Lung (tissue), 12 donors: ENCODE measurements around the gene NEU3. TPM values are rescaled to one million over a fixed set of nuclear protein-coding genes. Genes with fewer than 3 reads are reported as not detected.

Source experiments
- ATAC-seq: fragments of 200-7000 bp; cut with Tn5 transposase; one replicate; pipeline ENCODE4 v1.9.1; 2020; ENCODE audit warnings: moderate number of reproducible peaks; ENCODE audit not compliant: insufficient read depth, low FRiP score
- DNase-seq, 3 donors: peaks; one replicate each; pipeline ENCODE4 v3.0.0-alpha.2; 2013 to 2017
- H3K27ac ChIP-seq, 2 donors: one replicate each; pipeline ENCODE4 v1.5.1; 2013; ENCODE audit warnings: mild to moderate bottlenecking in 2 of 2, moderate library complexity in 2 of 2, control low read depth in 1 of 2, inconsistent platforms in 1 of 2, low read depth in 1 of 2, low read length in 1 of 2
- H3K27me3 ChIP-seq, 3 donors: one replicate each; pipeline ENCODE4 v1.5.1; 2013; ENCODE audit warnings: low read length in 2 of 3; ENCODE audit not compliant: control insufficient read depth in 3 of 3, insufficient read depth in 3 of 3
- H3K36me3 ChIP-seq, 4 donors: one replicate each; pipeline ENCODE4 v1.5.1; 2013; ENCODE audit warnings: low read length in 4 of 4, mild to moderate bottlenecking in 1 of 4, moderate library complexity in 1 of 4; ENCODE audit not compliant: control insufficient read depth in 4 of 4, insufficient read depth in 4 of 4
- H3K4me1 ChIP-seq, 5 donors: one replicate each; pipeline ENCODE4 v1.5.1; 2013; ENCODE audit warnings: low read length in 5 of 5, mild to moderate bottlenecking in 2 of 5, moderate library complexity in 1 of 5; ENCODE audit not compliant: control insufficient read depth in 5 of 5, insufficient read depth in 5 of 5
- H3K4me3 ChIP-seq: one replicate; pipeline ENCODE4 v1.5.1; 2013; ENCODE audit warnings: mild to moderate bottlenecking, control low read depth, moderate library complexity
- H3K9ac ChIP-seq, 2 donors: one replicate each; pipeline ENCODE4 v1.5.1; 2013; ENCODE audit warnings: low read length in 2 of 2, control low read depth in 1 of 2; ENCODE audit not compliant: insufficient read depth in 1 of 2
- H3K9me3 ChIP-seq, 4 donors: one replicate each; pipeline ENCODE4 v1.5.1; 2013; ENCODE audit warnings: low read length in 3 of 4, mild to moderate bottlenecking in 1 of 4, moderate library complexity in 1 of 4; ENCODE audit not compliant: control insufficient read depth in 4 of 4, insufficient read depth in 3 of 4
- WGBS, 2 donors: extraction: QIAGEN DNeasy Blood & Tissue Kit; methylation state at CpG; one replicate each; pipeline ENCODE4 v1.1.7; 2013; 5-methylcytosine and 5-hydroxymethylcytosine counted together
- polyA plus RNA-seq, 2 donors: library from polyadenylated mRNA; stranded (reverse); fragments of 200-250 nt; gene quantifications; one replicate each; pipeline ENCODE4 v1.2.1, GENCODE V29; 2013
- total RNA-seq, 2 donors: library from RNA; depleted of rRNA in 1 of 2; stranded (reverse); fragments of >200 nt in 1 of 2; gene quantifications; one replicate each; pipeline ENCODE4 v1.2.1, GENCODE V29; 2014 to 2021
- TF ChIP-seq, protein P1 (sequence below): IDR thresholded peaks from 2 replicates; pipeline ENCODE4 v1.5.1; 2012; ENCODE audit warnings: mild to moderate bottlenecking; ENCODE audit errors: control extremely low read depth, extremely low read depth
- donor health status: control.
- donor health status: control.
- donor health status: Bipolar disorder and iron deficiency.
- donor health status: healthy.
- donor health status: DM: yes; HTN: yes; CAD: no.

Gene NEU3
- total and polyA plus RNA-seq, 4 donors = 4.1 to 13.9 (median 7.9) TPM

DNA sequence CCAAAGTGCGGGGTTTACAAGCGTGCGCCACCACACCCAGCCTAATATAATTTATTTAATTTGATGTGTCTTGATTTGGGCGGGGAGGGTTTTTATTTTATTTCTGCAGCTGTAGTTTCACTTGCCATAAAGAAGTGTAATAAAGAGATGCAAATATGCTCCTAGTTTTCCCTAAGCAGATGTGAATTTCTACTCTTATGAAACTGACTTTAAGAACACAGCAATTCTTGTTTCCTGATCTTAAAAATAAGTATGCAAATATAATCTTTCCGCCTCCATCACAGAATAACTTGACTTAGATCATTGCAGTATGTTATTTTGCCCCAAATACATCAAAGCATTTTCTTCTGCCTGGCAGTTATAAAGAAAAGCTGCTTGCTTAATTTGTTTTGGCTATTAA is 35.3 kb upstream of the NEU3 start:
- WGBS, 2 donors = 97 to 100% methylated on average over 5 of the region's 5 CpGs
- no peak for DNase-seq
- peaks cover 3 to 39% (median 9%) of the 10 kb centered on the region in 5 donors for H3K4me1 ChIP-seq
- no peak overlapping the region for H3K4me3 ChIP-seq
- H3K36me3 ChIP-seq = peaks cover 0 to 9% (median 1%) of the 10 kb centered on the region in 4 donors
- no peak overlapping the region for H3K9ac ChIP-seq
- no peak for ATAC-seq
- no peaks in the 10 kb centered on the region for H3K9me3 ChIP-seq
- TF ChIP-seq, protein P1, sequence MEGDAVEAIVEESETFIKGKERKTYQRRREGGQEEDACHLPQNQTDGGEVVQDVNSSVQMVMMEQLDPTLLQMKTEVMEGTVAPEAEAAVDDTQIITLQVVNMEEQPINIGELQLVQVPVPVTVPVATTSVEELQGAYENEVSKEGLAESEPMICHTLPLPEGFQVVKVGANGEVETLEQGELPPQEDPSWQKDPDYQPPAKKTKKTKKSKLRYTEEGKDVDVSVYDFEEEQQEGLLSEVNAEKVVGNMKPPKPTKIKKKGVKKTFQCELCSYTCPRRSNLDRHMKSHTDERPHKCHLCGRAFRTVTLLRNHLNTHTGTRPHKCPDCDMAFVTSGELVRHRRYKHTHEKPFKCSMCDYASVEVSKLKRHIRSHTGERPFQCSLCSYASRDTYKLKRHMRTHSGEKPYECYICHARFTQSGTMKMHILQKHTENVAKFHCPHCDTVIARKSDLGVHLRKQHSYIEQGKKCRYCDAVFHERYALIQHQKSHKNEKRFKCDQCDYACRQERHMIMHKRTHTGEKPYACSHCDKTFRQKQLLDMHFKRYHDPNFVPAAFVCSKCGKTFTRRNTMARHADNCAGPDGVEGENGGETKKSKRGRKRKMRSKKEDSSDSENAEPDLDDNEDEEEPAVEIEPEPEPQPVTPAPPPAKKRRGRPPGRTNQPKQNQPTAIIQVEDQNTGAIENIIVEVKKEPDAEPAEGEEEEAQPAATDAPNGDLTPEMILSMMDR = no peak
- H3K27ac ChIP-seq = no peak overlapping the region
- no peaks in the 10 kb centered on the region for H3K27me3 ChIP-seq

DNA sequence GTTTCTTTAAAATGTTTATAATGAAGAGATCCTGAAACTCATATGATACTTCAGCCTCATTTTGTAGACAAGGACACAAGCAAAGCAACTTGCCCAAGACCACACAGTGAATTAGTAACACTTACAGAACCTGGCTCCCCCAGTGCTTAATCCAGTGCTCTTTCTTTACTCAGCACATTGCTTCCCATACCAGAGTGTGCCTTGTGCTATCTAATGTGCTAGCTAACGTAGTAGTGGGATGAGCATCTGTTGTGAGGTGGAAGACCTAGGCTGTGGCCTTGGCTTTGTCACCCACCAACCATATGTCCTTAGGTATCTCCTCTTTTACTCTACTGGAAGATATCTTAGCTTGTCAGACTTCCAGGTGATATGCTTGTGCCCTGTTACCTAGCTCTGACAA is 34.5 kb upstream of the NEU3 start:
- Histone ChIP-seq H3K36me3 (peaks cover 0 to 9% (median 1%) of the 10 kb centered on the region in 4 donors), H3K9me3 (no peaks in the 10 kb centered on the region), H3K4me1 (peaks cover 3 to 39% (median 9%) of the 10 kb centered on the region in 5 donors), H3K9ac (no peak overlapping the region), H3K27ac (no peak overlapping the region), H3K27me3 (no peaks in the 10 kb centered on the region), H3K4me3 (no peak overlapping the region)
- ATAC-seq (no peak), DNase-seq (no peak)
- TF ChIP-seq, protein P1 = no peak
- WGBS, 2 donors = 90 to 98% methylated on average over 1 of the region's 1 CpG

DNA sequence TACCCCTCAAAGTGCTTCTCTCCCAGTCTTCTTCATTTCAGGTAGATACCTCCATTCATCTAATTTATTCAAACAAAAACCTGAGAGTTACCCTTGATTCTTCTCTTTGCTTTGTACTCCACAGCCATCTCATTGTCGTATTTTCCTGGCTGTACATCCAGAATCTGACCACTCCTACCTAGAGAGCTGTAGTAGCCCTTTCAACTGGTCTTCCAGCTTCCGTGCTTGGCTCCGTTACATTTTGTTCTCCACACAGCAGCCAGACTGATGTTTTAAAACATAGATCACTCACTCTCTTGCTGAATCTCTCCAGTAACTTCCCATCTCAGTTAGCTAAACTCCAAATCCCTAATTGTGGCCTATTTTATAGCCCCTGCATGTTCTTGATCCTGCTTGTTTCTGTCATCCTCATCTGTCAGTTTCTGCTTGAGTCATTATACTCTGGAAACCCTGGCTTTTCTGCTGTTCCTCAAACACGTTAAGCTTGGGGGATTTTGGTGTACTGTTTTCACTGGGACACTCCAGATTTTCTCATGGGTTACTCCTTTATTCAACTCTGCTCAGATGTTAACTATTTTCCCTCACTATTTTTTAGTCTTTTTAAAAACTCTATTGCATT is 32.2 kb upstream of the NEU3 start:
- peaks cover 0 to 30% (median 0%) of the 10 kb centered on the region in 5 donors for H3K4me1 ChIP-seq
- TF ChIP-seq, protein P1 = no peak
- peak overlapping the region in 1 of 2 donors; percentile 16 for H3K27ac ChIP-seq
- no peaks in the 10 kb centered on the region for H3K9me3 ChIP-seq
- H3K9ac ChIP-seq = no peak overlapping the region
- H3K27me3 ChIP-seq = no peaks in the 10 kb centered on the region
- no peak for DNase-seq
- WGBS, 2 donors = 67% methylated on average over 4 of the region's 4 CpGs
- ATAC-seq = no peak
- peaks cover 0 to 11% (median 3%) of the 10 kb centered on the region in 4 donors for H3K36me3 ChIP-seq
- H3K4me3 ChIP-seq = no peak overlapping the region
